Mesothelial cell of epicardium (in vitro differentiated cells): ENCODE results near the gene LRRC45. TPM values are rescaled to one million over a fixed set of nuclear protein-coding genes. Genes with fewer than 3 reads are reported as not detected.

ENCODE experiments used
- DNase-seq, 2 experiments: peaks; one replicate each; pipeline ENCODE4 v3.0.0; 2021; ENCODE audit warnings: low spot score in 2 of 2; ENCODE audit not compliant: unreplicated experiment in 2 of 2
- H3K27ac Mint-ChIP-seq: 2 replicates; pipeline ENCODE4 v1.8.0; 2021; ENCODE audit warnings: mixed read lengths
- H3K27me3 Mint-ChIP-seq: 2 replicates; pipeline ENCODE4 v1.8.0; 2021; ENCODE audit warnings: low read depth, mixed read lengths
- H3K36me3 Mint-ChIP-seq: 2 replicates; pipeline ENCODE4 v1.8.0; 2021; ENCODE audit warnings: mixed read lengths
- H3K4me1 Mint-ChIP-seq: 2 replicates; pipeline ENCODE4 v1.8.0; 2021; ENCODE audit warnings: mixed read lengths
- H3K4me3 Mint-ChIP-seq: 2 replicates; pipeline ENCODE4 v1.8.0; 2021; ENCODE audit warnings: mild to moderate bottlenecking, moderate library complexity, mixed read lengths
- H3K9me3 Mint-ChIP-seq: 2 replicates; pipeline ENCODE4 v1.8.0; 2021; ENCODE audit warnings: mixed read lengths
- total RNA-seq: library from RNA; stranded (reverse); gene quantifications from 3 replicates; pipeline ENCODE4 v1.2.1, GENCODE V29; 2021
- TF ChIP-seq, protein P1 (sequence below): fragments of 200-600 bp; sonication (generic); IDR thresholded peaks from one replicate; pipeline ENCODE4 v1.5.0; 2021; ENCODE audit warnings: antibody characterized with exemption; ENCODE audit not compliant: unreplicated experiment

Gene LRRC45
- total RNA-seq, 1 donor from 2014 or later = 16.9 TPM

DNA sequence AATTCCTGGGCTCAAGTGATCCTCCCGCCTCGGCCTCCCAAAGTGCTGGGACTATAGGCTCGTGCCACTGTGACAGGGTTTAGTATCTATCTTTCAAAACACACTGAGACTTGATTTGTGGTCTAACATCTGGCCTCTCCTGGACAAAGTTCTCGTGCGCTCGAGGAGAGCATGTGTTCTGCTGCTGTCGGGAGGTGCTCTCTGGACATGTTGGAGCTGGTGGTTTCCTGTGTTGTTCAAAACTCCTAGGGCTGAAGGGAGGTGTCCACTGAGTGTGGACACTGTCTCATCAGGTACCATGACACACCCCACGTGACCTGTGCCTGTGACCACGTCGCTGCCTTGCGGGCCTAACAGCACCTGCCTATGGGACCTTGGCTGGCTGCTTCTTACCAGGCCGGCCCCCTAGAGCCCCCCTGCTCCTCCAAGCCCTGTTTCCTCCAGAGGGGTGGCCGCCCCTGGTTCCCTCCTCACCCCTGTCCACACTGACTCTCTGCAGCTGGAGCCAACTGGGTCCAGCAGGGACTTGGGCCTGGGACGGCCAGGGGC, 22.9 kb downstream of the LRRC45 start:
- no peaks in the 10 kb centered on the region for H3K9me3 Mint-ChIP-seq
- no peak for DNase-seq
- no peaks in the 10 kb centered on the region for H3K27me3 Mint-ChIP-seq
- H3K36me3 Mint-ChIP-seq = peaks cover 11% of the 10 kb centered on the region
- H3K4me1 Mint-ChIP-seq = peaks cover 7% of the 10 kb centered on the region
- TF ChIP-seq, protein P1, sequence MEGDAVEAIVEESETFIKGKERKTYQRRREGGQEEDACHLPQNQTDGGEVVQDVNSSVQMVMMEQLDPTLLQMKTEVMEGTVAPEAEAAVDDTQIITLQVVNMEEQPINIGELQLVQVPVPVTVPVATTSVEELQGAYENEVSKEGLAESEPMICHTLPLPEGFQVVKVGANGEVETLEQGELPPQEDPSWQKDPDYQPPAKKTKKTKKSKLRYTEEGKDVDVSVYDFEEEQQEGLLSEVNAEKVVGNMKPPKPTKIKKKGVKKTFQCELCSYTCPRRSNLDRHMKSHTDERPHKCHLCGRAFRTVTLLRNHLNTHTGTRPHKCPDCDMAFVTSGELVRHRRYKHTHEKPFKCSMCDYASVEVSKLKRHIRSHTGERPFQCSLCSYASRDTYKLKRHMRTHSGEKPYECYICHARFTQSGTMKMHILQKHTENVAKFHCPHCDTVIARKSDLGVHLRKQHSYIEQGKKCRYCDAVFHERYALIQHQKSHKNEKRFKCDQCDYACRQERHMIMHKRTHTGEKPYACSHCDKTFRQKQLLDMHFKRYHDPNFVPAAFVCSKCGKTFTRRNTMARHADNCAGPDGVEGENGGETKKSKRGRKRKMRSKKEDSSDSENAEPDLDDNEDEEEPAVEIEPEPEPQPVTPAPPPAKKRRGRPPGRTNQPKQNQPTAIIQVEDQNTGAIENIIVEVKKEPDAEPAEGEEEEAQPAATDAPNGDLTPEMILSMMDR = no peak
- H3K4me3 Mint-ChIP-seq = no peak overlapping the region
- H3K27ac Mint-ChIP-seq = no peak overlapping the region

DNA sequence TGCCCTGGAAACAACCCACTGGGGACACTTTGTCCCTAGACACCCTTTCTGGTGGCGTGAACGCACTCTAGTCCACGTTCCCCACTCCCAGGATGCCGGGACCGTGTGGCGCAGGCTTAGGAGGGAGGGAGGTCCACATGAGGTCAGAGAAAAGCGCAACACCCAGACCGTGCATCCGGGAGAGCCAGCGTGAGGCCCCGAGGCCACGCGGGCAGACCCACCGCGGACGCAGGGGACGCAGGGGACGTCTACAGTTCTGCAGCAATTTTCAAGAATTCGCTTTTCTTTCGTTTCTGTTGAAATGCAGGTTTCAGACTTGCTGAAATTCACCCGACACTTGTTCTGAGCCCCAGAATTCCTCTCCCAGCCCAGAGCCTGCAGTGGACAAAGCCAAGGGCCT, 23.8 kb downstream of the LRRC45 start:
- Mint-ChIP-seq H3K9me3 (no peaks in the 10 kb centered on the region), H3K4me1 (peaks cover 7% of the 10 kb centered on the region), H3K27ac (no peak overlapping the region), H3K36me3 (peaks cover 11% of the 10 kb centered on the region), H3K27me3 (no peaks in the 10 kb centered on the region), H3K4me3 (no peak overlapping the region)
- TF ChIP-seq, protein P1 = no peak
- DNase-seq = no peak

DNA sequence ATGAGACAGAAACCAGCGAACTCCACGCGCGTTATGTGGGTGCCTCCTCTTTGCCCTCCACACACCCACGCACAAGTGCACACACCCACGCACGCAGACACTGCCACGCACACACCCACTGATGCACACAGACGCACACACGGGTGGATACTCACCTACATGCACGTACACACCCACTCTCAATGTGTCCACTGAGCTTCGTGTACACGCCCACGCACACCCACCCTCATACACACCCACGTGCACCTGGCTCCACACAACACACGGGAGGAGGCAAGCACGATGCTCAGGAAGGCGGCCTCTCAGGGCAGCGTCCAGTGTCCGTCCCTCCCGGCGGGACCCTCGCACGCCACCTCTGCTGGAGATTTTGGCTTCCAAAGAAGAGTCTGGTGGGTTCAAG, 24.3 kb downstream of the LRRC45 start:
- H3K4me1 Mint-ChIP-seq = peaks cover 7% of the 10 kb centered on the region
- TF ChIP-seq, protein P1 = no peak
- peaks cover 11% of the 10 kb centered on the region for H3K36me3 Mint-ChIP-seq
- H3K27me3 Mint-ChIP-seq = no peaks in the 10 kb centered on the region
- H3K9me3 Mint-ChIP-seq = no peaks in the 10 kb centered on the region
- H3K27ac Mint-ChIP-seq = no peak overlapping the region
- DNase-seq = no peak
- no peak overlapping the region for H3K4me3 Mint-ChIP-seq

DNA sequence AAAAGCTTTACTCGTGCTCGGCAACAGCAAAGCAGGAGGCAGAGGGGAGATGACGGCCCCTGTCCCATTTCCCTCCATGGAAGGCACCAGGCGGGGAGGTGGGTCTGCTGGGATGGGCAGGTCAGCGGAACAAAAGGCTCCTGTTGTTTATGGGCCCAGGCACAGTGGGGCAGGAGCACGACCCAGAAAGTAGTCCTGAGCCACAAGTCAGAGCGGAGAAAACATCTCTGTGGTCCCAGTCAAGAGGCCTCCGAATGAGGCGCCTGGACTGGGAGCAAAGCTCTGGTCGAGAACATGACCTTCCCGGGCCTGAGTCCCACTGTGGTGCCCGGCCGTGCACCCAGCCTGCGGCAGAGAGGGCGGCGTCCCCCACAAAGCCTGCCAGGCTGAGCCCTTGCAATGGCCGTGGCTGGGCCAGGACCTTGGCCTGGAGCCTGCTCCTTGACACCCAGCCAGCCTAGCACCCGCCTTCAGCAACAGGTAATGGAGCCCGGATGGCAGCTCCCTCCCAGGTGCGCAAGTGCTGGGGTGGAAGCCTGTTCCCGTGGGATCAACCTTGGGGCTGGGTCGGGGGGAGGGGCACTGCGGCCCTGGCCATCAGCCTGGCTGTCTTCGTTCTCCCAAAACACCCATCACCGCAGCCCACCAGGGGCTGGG, 24.9 kb downstream of the LRRC45 start:
- H3K4me1 Mint-ChIP-seq = peaks cover 9% of the 10 kb centered on the region
- no peak overlapping the region for H3K4me3 Mint-ChIP-seq
- TF ChIP-seq, protein P1 = no peak
- H3K27me3 Mint-ChIP-seq = no peaks in the 10 kb centered on the region
- H3K27ac Mint-ChIP-seq = no peak overlapping the region
- peaks cover 11% of the 10 kb centered on the region for H3K36me3 Mint-ChIP-seq
- H3K9me3 Mint-ChIP-seq = no peaks in the 10 kb centered on the region
- DNase-seq = no peak

DNA sequence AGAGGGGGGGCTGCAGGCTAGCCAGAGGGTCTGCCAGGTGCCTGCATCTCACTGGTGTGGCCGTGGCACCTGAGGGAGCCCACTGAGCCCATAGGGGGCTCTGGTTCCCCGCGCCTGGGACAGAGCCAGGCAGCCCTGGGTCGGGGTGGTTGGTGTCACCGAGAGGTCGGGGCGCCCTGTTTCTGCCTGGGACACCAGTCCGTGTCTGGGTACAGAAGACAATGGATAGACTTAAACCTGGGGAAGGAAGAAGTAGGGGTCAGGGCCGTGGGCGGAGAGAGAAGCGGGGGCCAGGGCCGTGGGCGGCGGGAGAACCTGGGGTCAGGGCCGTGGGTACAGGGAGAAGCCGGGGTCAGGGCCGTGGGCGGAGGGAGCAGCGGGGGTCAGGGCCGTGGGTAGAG, 25.5 kb downstream of the LRRC45 start:
- TF ChIP-seq, protein P1 = no peak
- Mint-ChIP-seq H3K36me3 (peaks cover 11% of the 10 kb centered on the region), H3K4me3 (no peak overlapping the region), H3K27me3 (no peaks in the 10 kb centered on the region), H3K9me3 (no peaks in the 10 kb centered on the region), H3K27ac (no peak overlapping the region), H3K4me1 (peaks cover 13% of the 10 kb centered on the region)
- no peak for DNase-seq

DNA sequence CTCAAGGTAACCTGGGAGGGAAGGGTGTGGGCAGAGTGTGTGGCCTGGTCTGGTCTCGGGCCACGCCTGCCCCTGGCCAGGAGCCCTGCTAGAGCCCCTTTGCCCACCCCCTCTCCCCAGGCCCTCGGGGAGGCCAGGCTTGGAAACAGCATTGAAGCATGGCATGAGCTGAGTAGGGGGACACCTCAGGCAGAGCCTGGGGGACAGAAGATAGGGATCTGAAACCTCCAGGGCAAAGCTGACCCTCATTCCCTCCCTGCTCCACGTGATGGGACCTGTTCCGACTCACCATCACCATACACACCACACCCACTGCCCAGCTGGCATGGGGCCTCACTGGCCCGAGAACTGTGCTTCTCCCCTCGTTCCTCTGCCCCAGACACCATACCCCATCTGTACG, 26.0 kb downstream of the LRRC45 start:
- TF ChIP-seq, protein P1 = no peak
- no peaks in the 10 kb centered on the region for H3K27me3 Mint-ChIP-seq
- H3K36me3 Mint-ChIP-seq = peaks cover 11% of the 10 kb centered on the region
- DNase-seq = no peak
- peaks cover 13% of the 10 kb centered on the region for H3K4me1 Mint-ChIP-seq
- H3K9me3 Mint-ChIP-seq = no peaks in the 10 kb centered on the region
- H3K27ac Mint-ChIP-seq = no peak overlapping the region
- peak overlapping the region; percentile 31 for H3K4me3 Mint-ChIP-seq
